ENCODE results near the gene GM2A.

- TF ChIP-seq, protein P1, sequence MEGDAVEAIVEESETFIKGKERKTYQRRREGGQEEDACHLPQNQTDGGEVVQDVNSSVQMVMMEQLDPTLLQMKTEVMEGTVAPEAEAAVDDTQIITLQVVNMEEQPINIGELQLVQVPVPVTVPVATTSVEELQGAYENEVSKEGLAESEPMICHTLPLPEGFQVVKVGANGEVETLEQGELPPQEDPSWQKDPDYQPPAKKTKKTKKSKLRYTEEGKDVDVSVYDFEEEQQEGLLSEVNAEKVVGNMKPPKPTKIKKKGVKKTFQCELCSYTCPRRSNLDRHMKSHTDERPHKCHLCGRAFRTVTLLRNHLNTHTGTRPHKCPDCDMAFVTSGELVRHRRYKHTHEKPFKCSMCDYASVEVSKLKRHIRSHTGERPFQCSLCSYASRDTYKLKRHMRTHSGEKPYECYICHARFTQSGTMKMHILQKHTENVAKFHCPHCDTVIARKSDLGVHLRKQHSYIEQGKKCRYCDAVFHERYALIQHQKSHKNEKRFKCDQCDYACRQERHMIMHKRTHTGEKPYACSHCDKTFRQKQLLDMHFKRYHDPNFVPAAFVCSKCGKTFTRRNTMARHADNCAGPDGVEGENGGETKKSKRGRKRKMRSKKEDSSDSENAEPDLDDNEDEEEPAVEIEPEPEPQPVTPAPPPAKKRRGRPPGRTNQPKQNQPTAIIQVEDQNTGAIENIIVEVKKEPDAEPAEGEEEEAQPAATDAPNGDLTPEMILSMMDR (IDR thresholded peaks at IDR 0.05), result no peak
- no peak for TF ChIP-seq EZH2 (IDR thresholded peaks at IDR 0.05; ENCODE audit: borderline replicate concordance, insufficient read depth, low read depth, low read length, poor library complexity, severe bottlenecking)
Observed at GRCh38 chr5:151254556-151254955, 1.6 kb downstream of the GM2A start.

Measured in B cell (primary cell).